Adrenal gland (tissue), 5 donors: ENCODE results near the gene PPM1M.

Experiments used
- CTCF ChIP-seq, 6 experiments: fragments of 450-650 bp in 4 of 6; fragments of 200-600 bp in 2 of 6; sonication (generic) in 1 of 6; IDR thresholded peaks; 1 replicate in 5 of 6; 2 replicates in 1 of 6; pipeline versions ENCODE4 v1.5.1 to v1.8.0; 2016 to 2021; ENCODE audit warnings: antibody characterized with exemption in 6 of 6, mild to moderate bottlenecking in 2 of 6, moderate library complexity in 1 of 6
- POLR2A ChIP-seq, 2 donors: fragments of 450-650 bp; IDR thresholded peaks; one replicate each; pipeline ENCODE4 v1.6.1; 2017; ENCODE audit warnings: antibody characterized with exemption in 2 of 2, mild to moderate bottlenecking in 2 of 2, moderate library complexity in 1 of 2
- donor health status: DM: no; HTN: no; CAD: no.

DNA sequence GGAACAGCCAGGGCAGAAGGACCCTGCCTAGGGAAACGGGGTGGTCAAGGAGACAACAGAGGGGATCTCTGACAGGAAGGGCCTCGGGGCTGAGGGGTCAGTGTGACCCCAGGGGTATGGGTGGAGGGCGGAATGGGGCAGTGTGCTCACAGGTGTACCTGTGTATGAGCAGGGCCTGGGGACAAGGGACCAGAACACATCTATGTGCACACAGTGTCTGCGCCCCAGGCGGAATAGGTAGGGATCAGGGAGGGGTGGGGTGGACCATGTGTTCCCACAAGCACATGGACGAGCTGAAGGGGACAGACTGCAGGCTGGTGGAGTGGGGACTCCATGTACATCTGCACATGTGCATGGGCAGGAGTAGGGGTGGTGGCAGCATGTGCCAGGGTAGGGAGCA, 15.1 kb upstream of the PPM1M start:
- TF ChIP-seq CTCF (IDR thresholded peaks at IDR 0.05) (no peak), POLR2A (IDR thresholded peaks at IDR 0.05) (no peak)
